HepG2 (cell line): ENCODE measurements around the gene PGP. TPM values are rescaled to one million over a fixed set of nuclear protein-coding genes. Genes with fewer than 3 reads are reported as not detected.
A peak's percentile ranks its signal among the peaks of the same experiment; 100 is the strongest.

Source experiments
- CEBPB ChIP-seq: IDR thresholded peaks from 2 replicates; pipeline ENCODE4 v1.6.1; 2011; ENCODE audit warnings: low read depth, low read length, improper control_type of control experiment, borderline replicate concordance
- CEBPG ChIP-seq: IDR thresholded peaks from 2 replicates; pipeline ENCODE4 v1.6.1; 2016
- HMG20B ChIP-seq: conservative IDR thresholded peaks from 2 replicates; pipeline ENCODE4 v1.6.1; 2016; ENCODE audit warnings: missing genetic modification reagents, missing compliant biosample characterization
- HOXA3 ChIP-seq: sonication (generic); formaldehyde crosslinking; IDR thresholded peaks from 2 replicates; pipeline ENCODE4 v1.5.0; 2020; ENCODE audit warnings: missing genetic modification reagents
- TRIM22 ChIP-seq: fragments of 450-650 bp; IDR thresholded peaks from 2 replicates; pipeline ENCODE4 v1.6.1; 2017
- ZNF3 ChIP-seq: IDR thresholded peaks from 2 replicates; pipeline ENCODE4 v1.7.0; 2017; ENCODE audit warnings: inconsistent platforms
- ZNF589 ChIP-seq: sonication (generic); formaldehyde crosslinking; conservative IDR thresholded peaks from 2 replicates; pipeline ENCODE4 v1.8.0; 2022; ENCODE audit warnings: mild to moderate bottlenecking, moderate library complexity, missing genetic modification reagents
- ZNF800 ChIP-seq: sonication (generic); formaldehyde crosslinking; IDR thresholded peaks from 2 replicates; pipeline ENCODE4 v1.4.0; 2020; ENCODE audit warnings: missing genetic modification reagents
- polyA plus RNA-seq, 8 experiments: library from polyadenylated mRNA; depleted of rRNA in 3 of 8; stranded (reverse) in 7 of 8; unstranded in 1 of 8; fragments of >200 nt; fragmentation: Illumina TruSeq in 4 of 8; extraction: Trizol in 4 of 8; gene quantifications; 2 replicates each; pipeline versions ENCODE4 v1.2.1 to v1.2.3, GENCODE V29; 2011 to 2016; ENCODE audit warnings: low read depth in 4 of 8, missing spikeins in 1 of 8, mixed read lengths in 1 of 8; ENCODE audit not compliant: insufficient read depth in 1 of 8
- total RNA-seq, 5 experiments: library from RNA; depleted of rRNA; stranded (reverse); fragments of >200 nt; fragmentation: Illumina TruSeq; extraction: Trizol; gene quantifications; 2 replicates each; pipeline ENCODE4 v1.2.3, GENCODE V29; 2016; ENCODE audit warnings: low read depth in 1 of 5
- TF ChIP-seq, protein P1 (sequence below): sonication (generic); formaldehyde crosslinking; IDR thresholded peaks from 2 replicates; pipeline ENCODE4 v1.5.0; 2020; ENCODE audit warnings: missing genetic modification reagents
- TF ChIP-seq, protein P2 (sequence below): IDR thresholded peaks from 2 replicates; pipeline ENCODE4 v1.6.1; 2016
- TF ChIP-seq, protein P3 (sequence below): sonication (generic); formaldehyde crosslinking; conservative IDR thresholded peaks from 2 replicates; pipeline ENCODE4 v1.4.0; 2020; ENCODE audit warnings: missing genetic modification reagents

The PGP gene
- total and polyA plus RNA-seq, 2 of the 13 experiments (the other 11 are each of a cell fraction or from before 2014, with no cell fraction given), result 7.3 to 18.3 TPM

DNA sequence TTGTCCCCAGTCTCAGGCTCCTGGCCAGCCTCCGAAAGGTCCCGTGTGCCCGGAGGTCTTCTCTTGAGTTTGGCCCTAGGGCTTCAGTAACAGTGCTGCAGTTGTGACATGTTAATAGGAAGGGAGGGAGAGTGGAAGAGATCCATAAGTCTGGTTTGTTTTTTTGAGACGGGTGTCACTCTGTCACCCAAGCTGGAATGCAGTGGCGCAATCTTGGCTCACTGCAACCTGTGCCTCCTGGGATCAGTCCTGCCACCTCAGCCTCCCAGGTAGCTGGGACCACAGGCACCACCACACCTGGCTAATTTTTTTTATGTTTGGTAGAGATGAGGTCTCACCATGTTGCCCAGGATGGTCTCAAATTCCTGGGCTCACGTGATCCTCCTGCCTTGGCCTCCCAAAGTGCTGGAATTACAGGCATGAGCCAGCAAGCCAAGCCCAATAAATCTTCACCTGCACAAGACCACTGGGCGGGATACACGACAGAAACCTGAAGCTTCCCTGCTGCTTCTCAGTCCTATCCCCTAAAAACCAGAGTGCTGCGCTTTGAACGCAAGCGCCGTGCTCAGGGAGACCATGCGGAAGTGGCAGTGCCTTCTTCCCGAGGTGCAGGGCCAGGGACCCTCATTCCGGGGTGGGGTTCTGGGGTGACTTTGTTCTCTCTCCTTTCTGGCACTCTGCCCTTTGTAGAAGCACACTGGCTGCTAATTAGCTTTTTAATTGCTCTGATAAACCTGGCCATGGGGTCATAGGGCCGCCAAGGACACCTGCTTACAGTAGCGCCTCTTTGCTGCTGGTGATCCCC, 48.2 kb downstream of the PGP start (continued):
- peak; percentile 10; the same call in 1 of the 2 replicates for TF ChIP-seq HOXA3
- no peak for TF ChIP-seq ZNF800 (CRISPR knock-in tag)
- TF ChIP-seq, protein P1, sequence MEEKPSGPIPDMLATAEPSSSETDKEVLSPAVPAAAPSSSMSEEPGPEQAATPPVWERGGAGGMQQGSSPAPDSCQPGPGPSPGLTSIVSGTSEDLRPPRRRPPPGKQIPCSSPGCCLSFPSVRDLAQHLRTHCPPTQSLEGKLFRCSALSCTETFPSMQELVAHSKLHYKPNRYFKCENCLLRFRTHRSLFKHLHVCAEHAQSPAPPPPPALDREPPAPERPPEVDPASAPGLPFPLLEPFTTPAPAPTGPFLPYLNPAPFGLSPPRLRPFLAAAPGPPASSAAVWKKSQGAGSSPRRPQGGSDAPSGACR, result no peak
- no peak for TF ChIP-seq HMG20B (CRISPR knock-in tag)
- TF ChIP-seq TRIM22, result no peak
- TF ChIP-seq ZNF3 (CRISPR knock-in tag), result no peak
- TF ChIP-seq, protein P2, sequence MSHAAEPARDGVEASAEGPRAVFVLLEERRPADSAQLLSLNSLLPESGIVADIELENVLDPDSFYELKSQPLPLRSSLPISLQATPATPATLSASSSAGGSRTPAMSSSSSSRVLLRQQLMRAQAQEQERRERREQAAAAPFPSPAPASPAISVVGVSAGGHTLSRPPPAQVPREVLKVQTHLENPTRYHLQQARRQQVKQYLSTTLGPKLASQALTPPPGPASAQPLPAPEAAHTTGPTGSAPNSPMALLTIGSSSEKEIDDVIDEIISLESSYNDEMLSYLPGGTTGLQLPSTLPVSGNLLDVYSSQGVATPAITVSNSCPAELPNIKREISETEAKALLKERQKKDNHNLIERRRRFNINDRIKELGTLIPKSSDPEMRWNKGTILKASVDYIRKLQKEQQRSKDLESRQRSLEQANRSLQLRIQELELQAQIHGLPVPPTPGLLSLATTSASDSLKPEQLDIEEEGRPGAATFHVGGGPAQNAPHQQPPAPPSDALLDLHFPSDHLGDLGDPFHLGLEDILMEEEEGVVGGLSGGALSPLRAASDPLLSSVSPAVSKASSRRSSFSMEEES (CRISPR knock-in tag), result no peak
- TF ChIP-seq, protein P3, sequence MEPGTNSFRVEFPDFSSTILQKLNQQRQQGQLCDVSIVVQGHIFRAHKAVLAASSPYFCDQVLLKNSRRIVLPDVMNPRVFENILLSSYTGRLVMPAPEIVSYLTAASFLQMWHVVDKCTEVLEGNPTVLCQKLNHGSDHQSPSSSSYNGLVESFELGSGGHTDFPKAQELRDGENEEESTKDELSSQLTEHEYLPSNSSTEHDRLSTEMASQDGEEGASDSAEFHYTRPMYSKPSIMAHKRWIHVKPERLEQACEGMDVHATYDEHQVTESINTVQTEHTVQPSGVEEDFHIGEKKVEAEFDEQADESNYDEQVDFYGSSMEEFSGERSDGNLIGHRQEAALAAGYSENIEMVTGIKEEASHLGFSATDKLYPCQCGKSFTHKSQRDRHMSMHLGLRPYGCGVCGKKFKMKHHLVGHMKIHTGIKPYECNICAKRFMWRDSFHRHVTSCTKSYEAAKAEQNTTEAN (CRISPR knock-in tag), result no peak
- TF ChIP-seq ZNF589 (CRISPR knock-in tag), result no peak
- peak; percentile 51; the same call in 1 of the 2 replicates for TF ChIP-seq CEBPG (CRISPR knock-in tag)
- TF ChIP-seq CEBPB, result peak; percentile 24; the same call in 1 of the 2 replicates
